HepG2 (cell line): ENCODE results near the gene MEGF11. TPM values are rescaled to one million over a fixed set of nuclear protein-coding genes. Genes with fewer than 3 reads are reported as not detected.

Experiments
- ATAC-seq: fragments of 200-7000 bp; cut with Tn5 transposase; 3 replicates; pipeline ENCODE4 v1.9.1; 2020; ENCODE audit warnings: mild to moderate bottlenecking, moderate library complexity
- BruUV-seq: library from RNA; stranded (reverse); fragments of 400-500 nt; replicated peaks from 2 replicates; lab custom pipeline; 2021; lab: Mats Ljungman, UMichigan
- CTCF ChIA-PET: fragments of 300-600 bp; formaldehyde crosslinking; extraction: SDS; loops from one replicate; lab custom pipeline; 2021; ENCODE audit warnings: low total read pairs, inconsistent platforms, low intra/inter-chr PET ratio; lab: Yijun Ruan, JAX
- POLR2A ChIA-PET: fragments of 350-600 bp; sonication (Branson Sonifier 250); formaldehyde crosslinking; loops from one replicate; lab custom pipeline; 2020; ENCODE audit warnings: antibody characterized with exemption, inconsistent platforms; lab: Yijun Ruan, JAX
- DNase-seq: peaks from one replicate; pipeline ENCODE4 v3.0.0-alpha.2; 2015; ENCODE audit warnings: low spot score
- FAIRE-seq: peaks from 3 replicates; lab custom pipeline; 2011; peaks lifted over from hg19 to GRCh38; lab: Jason Lieb, UNC
- H2AFZ ChIP-seq: one replicate; pipeline ENCODE4 v1.6.1; 2011; ENCODE audit warnings: low read length, inconsistent platforms
- H3K27ac ChIP-seq: fragments of 300-600 bp; 3 replicates; pipeline ENCODE4 v1.8.0; 2011; ENCODE audit warnings: mixed run types, mild to moderate bottlenecking, mixed read lengths, low read length, inconsistent platforms; ENCODE audit not compliant: insufficient read depth; ENCODE audit errors: extremely low read length
- H3K27me3 ChIP-seq, 2 experiments: fragments of 200-600 bp in 1 of 2; 2 replicates in 1 of 2; 3 replicates in 1 of 2; pipeline versions ENCODE4 v1.6.0 to v1.8.0; 2011; ENCODE audit warnings: low read length in 2 of 2, mild to moderate bottlenecking in 2 of 2, moderate library complexity in 2 of 2, inconsistent platforms in 1 of 2; ENCODE audit not compliant: insufficient read depth in 2 of 2, control insufficient read depth in 1 of 2
- H3K36me3 ChIP-seq, 2 experiments: fragments of 200-600 bp in 1 of 2; replicated peaks in 1 of 2; 2 replicates in 1 of 2; 3 replicates in 1 of 2; pipeline versions ENCODE4 v1.5.1 to v1.8.0; 2011; ENCODE audit warnings: low read length in 2 of 2, inconsistent platforms in 1 of 2; ENCODE audit not compliant: insufficient read depth in 2 of 2, control insufficient read depth in 1 of 2
- H3K4me1 ChIP-seq: 2 replicates; pipeline ENCODE4 v1.5.1; 2012; ENCODE audit warnings: low read length, inconsistent platforms; ENCODE audit not compliant: insufficient read depth
- H3K4me2 ChIP-seq: 2 replicates; pipeline ENCODE4 v1.6.0; 2011; ENCODE audit warnings: low read depth, low read length, inconsistent platforms
- H3K4me3 ChIP-seq, 3 experiments: fragments of 200-600 bp in 1 of 3; sonication (generic), shearing (Covaris generic) in 1 of 3; replicated peaks in 1 of 3; 2 replicates each; pipeline ENCODE4 v1.5.1; 2011 to 2016; ENCODE audit warnings: low read length in 3 of 3, inconsistent platforms in 2 of 3, low read depth in 2 of 3, mild to moderate bottlenecking in 2 of 3, control low read depth in 1 of 3, mixed read lengths in 1 of 3; ENCODE audit not compliant: insufficient read depth in 1 of 3
- H3K79me2 ChIP-seq: one replicate; pipeline ENCODE4 v1.6.1; 2011; ENCODE audit warnings: low read length, inconsistent platforms; ENCODE audit not compliant: insufficient read depth
- H3K9ac ChIP-seq: 2 replicates; pipeline ENCODE4 v1.6.0; 2011; ENCODE audit warnings: mild to moderate bottlenecking, low read depth, low read length, inconsistent platforms; ENCODE audit not compliant: insufficient read depth
- H3K9me3 ChIP-seq: 2 replicates; pipeline ENCODE4 v1.5.1; 2012; ENCODE audit warnings: mild to moderate bottlenecking, low read length
- H4K20me1 ChIP-seq: 2 replicates; pipeline ENCODE4 v1.6.0; 2011; ENCODE audit warnings: inconsistent platforms, mild to moderate bottlenecking, low read length, moderate library complexity; ENCODE audit not compliant: insufficient read depth
- CREB1 ChIP-seq, 2 experiments: fragments of 450-650 bp in 1 of 2; IDR thresholded peaks; 2 replicates each; pipeline ENCODE4 v1.6.1; 2016 to 2017; ENCODE audit warnings: control low read depth in 1 of 2, mild to moderate bottlenecking in 1 of 2, missing compliant biosample characterization in 1 of 2, missing genetic modification characterization in 1 of 2
- FOXK2 ChIP-seq: fragments of 450-650 bp; IDR thresholded peaks from 2 replicates; pipeline ENCODE4 v1.6.1; 2016
- KDM5B ChIP-seq: sonication (generic); formaldehyde crosslinking; IDR thresholded peaks from 2 replicates; pipeline ENCODE4 v1.4.0; 2020; ENCODE audit warnings: missing genetic modification reagents, mild to moderate bottlenecking, borderline replicate concordance
- KLF12 ChIP-seq: sonication (generic); formaldehyde crosslinking; IDR thresholded peaks from 2 replicates; pipeline ENCODE4 v1.4.0; 2020; ENCODE audit warnings: missing genetic modification reagents, borderline replicate concordance
- RBM22 ChIP-seq: fragments of 200-400 bp; formaldehyde crosslinking; optimal IDR thresholded peaks from 2 replicates; pipeline ENCODE3; 2017; ENCODE audit warnings: mild to moderate bottlenecking, low read length, moderate library complexity
- REPIN1 ChIP-seq: sonication (generic); formaldehyde crosslinking; IDR thresholded peaks from 2 replicates; pipeline ENCODE4 v1.8.0; 2022; ENCODE audit warnings: missing genetic modification reagents, low read depth, mild to moderate bottlenecking, borderline replicate concordance
- ZMAT3 ChIP-seq: sonication (generic); formaldehyde crosslinking; conservative IDR thresholded peaks from 2 replicates; pipeline ENCODE4 v1.7.0; 2021; ENCODE audit warnings: missing genetic modification reagents
- ZNF7 ChIP-seq: IDR thresholded peaks from 2 replicates; pipeline ENCODE4 v1.6.1; 2016; ENCODE audit warnings: missing biosample characterization, missing genetic modification reagents
- ZSCAN21 ChIP-seq: sonication (generic); formaldehyde crosslinking; IDR thresholded peaks from 2 replicates; pipeline ENCODE4 v1.8.0; 2022; ENCODE audit warnings: mild to moderate bottlenecking, missing genetic modification reagents, moderate library complexity, borderline replicate concordance
- WGBS: methylation state at CpG from one replicate; pipeline ENCODE4 v1.1.6; 2017; ENCODE audit warnings: low lambda C conversion rate; 5-methylcytosine and 5-hydroxymethylcytosine counted together
- in situ Hi-C: cut with HindIII; loops from 2 replicates; pipeline ENCODE4 v1.10.0; 2017; ENCODE audit warnings: low pct_unique_long_range_greater_than_20kb; ENCODE audit not compliant: extremely low pct_ligation_motif_present
- intact Hi-C: fragments of 100-400 bp; cut with micrococcal nuclease; formaldehyde crosslinking; loops from one replicate; pipeline ENCODE4 v1.10.0; 2022; ENCODE audit not compliant: unreplicated experiment
- polyA plus RNA-seq, 8 experiments: library from polyadenylated mRNA; depleted of rRNA in 3 of 8; stranded (reverse) in 7 of 8; unstranded in 1 of 8; fragments of >200 nt; fragmentation: Illumina TruSeq in 4 of 8; extraction: Trizol in 4 of 8; gene quantifications; 2 replicates each; pipeline versions ENCODE4 v1.2.1 to v1.2.3, GENCODE V29; 2011 to 2016; ENCODE audit warnings: low read depth in 4 of 8, missing spikeins in 1 of 8, mixed read lengths in 1 of 8; ENCODE audit not compliant: insufficient read depth in 1 of 8
- total RNA-seq, 5 experiments: library from RNA; depleted of rRNA; stranded (reverse); fragments of >200 nt; fragmentation: Illumina TruSeq; extraction: Trizol; gene quantifications; 2 replicates each; pipeline ENCODE4 v1.2.3, GENCODE V29; 2016; ENCODE audit warnings: low read depth in 1 of 5
- TF ChIP-seq, protein P1 (sequence below): sonication (generic); formaldehyde crosslinking; IDR thresholded peaks from 2 replicates; pipeline ENCODE4 v1.8.1; 2022; ENCODE audit warnings: low read depth, mild to moderate bottlenecking, missing genetic modification reagents
- TF ChIP-seq, protein P2 (sequence below): sonication (generic); formaldehyde crosslinking; IDR thresholded peaks from 2 replicates; pipeline ENCODE4 v1.4.0; 2020; ENCODE audit warnings: mild to moderate bottlenecking, missing genetic modification reagents

MEGF11 gene
- total and polyA plus RNA-seq, 2 of the 13 experiments (the other 11 are each of a cell fraction or from before 2014, with no cell fraction given), result not detected

DNA sequence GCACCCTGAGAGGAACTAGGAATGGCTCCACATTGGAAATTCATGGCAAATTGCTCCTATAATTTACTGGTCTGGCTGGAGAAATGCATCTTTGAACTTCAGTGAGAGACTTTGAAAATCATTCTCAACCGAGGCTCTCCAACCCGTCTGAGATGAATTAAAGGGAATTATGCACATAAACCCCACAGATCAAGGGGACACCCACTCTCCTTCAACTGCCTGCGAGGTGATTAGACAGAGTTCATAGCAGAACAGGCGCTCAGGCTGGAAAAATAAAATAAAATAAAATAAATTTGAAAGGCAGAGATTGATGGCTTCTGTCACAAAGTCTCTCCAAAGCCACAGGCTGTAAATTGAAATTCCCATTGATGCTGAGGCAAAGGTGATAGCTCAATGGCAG lies 37.7 kb downstream of the MEGF11 start:
- 0% methylated on average over 4 of the region's 4 CpGs for WGBS
- DNase-seq (no peak), ATAC-seq (no peak), FAIRE-seq (no peak)
- H3K4me1 ChIP-seq, result no peaks in the 10 kb centered on the region
- no peak overlapping the region for H3K9ac ChIP-seq
- no peaks in the 10 kb centered on the region for H3K36me3 ChIP-seq
- H3K4me3 ChIP-seq, result no peak overlapping the region
- peaks cover 4 to 33% of the 10 kb centered on the region in 2 experiments; a peak in 4 of 5 replicates for H3K27me3 ChIP-seq
- H4K20me1 ChIP-seq, result no peaks in the 10 kb centered on the region
- H3K4me2 ChIP-seq, result no peak overlapping the region
- ChIA-PET POLR2A (no interaction called here), CTCF (no interaction called here)
- H3K79me2 ChIP-seq, result no peaks in the 10 kb centered on the region
- no peak overlapping the region for H2AFZ ChIP-seq
- in situ Hi-C loops, result no loop called here
- BruUV-seq, result no TSS peak
- intact Hi-C loops, result no loop called here
- no peaks in the 10 kb centered on the region for H3K9me3 ChIP-seq
- TF ChIP-seq RBM22, result no peak
- no peak for TF ChIP-seq CREB1 (IDR thresholded peaks at IDR 0.05)
- no peak for TF ChIP-seq CREB1 (CRISPR knock-in tag; IDR thresholded peaks at IDR 0.05)
- no peak for TF ChIP-seq ZMAT3
- TF ChIP-seq REPIN1 (CRISPR knock-in tag), result no peak
- TF ChIP-seq ZNF7 (CRISPR knock-in tag), result no peak
- TF ChIP-seq KLF12 (CRISPR knock-in tag), result no peak
- no peak for TF ChIP-seq KDM5B (CRISPR knock-in tag)
- TF ChIP-seq, protein P1, sequence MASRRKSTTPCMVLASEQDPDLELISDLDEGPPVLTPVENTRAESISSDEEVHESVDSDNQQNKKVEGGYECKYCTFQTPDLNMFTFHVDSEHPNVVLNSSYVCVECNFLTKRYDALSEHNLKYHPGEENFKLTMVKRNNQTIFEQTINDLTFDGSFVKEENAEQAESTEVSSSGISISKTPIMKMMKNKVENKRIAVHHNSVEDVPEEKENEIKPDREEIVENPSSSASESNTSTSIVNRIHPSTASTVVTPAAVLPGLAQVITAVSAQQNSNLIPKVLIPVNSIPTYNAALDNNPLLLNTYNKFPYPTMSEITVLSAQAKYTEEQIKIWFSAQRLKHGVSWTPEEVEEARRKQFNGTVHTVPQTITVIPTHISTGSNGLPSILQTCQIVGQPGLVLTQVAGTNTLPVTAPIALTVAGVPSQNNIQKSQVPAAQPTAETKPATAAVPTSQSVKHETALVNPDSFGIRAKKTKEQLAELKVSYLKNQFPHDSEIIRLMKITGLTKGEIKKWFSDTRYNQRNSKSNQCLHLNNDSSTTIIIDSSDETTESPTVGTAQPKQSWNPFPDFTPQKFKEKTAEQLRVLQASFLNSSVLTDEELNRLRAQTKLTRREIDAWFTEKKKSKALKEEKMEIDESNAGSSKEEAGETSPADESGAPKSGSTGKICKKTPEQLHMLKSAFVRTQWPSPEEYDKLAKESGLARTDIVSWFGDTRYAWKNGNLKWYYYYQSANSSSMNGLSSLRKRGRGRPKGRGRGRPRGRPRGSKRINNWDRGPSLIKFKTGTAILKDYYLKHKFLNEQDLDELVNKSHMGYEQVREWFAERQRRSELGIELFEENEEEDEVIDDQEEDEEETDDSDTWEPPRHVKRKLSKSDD (CRISPR knock-in tag), result no peak
- no peak for TF ChIP-seq ZSCAN21 (CRISPR knock-in tag)
- TF ChIP-seq FOXK2, result no peak
- TF ChIP-seq, protein P2, sequence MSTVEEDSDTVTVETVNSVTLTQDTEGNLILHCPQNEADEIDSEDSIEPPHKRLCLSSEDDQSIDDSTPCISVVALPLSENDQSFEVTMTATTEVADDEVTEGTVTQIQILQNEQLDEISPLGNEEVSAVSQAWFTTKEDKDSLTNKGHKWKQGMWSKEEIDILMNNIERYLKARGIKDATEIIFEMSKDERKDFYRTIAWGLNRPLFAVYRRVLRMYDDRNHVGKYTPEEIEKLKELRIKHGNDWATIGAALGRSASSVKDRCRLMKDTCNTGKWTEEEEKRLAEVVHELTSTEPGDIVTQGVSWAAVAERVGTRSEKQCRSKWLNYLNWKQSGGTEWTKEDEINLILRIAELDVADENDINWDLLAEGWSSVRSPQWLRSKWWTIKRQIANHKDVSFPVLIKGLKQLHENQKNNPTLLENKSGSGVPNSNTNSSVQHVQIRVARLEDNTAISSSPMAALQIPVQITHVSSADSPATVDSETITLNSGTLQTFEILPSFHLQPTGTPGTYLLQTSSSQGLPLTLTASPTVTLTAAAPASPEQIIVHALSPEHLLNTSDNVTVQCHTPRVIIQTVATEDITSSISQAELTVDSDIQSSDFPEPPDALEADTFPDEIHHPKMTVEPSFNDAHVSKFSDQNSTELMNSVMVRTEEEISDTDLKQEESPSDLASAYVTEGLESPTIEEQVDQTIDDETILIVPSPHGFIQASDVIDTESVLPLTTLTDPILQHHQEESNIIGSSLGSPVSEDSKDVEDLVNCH, result no peak
- no peak overlapping the region for H3K27ac ChIP-seq
